ENCODE results near the gene FBLN1.
"Not testable (repeated sequence)": the region's sequence is repeated elsewhere in the genome, so short reads cannot be mapped to it uniquely, and the experiment has no call there.

- TF ChIP-seq CTCF (conservative IDR thresholded peaks at IDR 0.05); ZFX (IDR thresholded peaks at IDR 0.05): not testable (repeated sequence)
These were observed 7.1 kb upstream of the FBLN1 start for GRCh38 chr22:45495616-45496015.

Measured in C4-2B (cell line).